ENCODE results near the gene MUCL1. TPM values are rescaled to one million over a fixed set of nuclear protein-coding genes. Genes with fewer than 3 reads are reported as not detected.

MUCL1 gene
- total RNA-seq, 1 donor from 2014 or later: not detected

- intact Hi-C loops (cut with micrococcal nuclease): no loop called here
Measured at GRCh38 chr12:54891717-54892478, 37.6 kb downstream of the MUCL1 start.

Other genes starting within 250 kb of the MUCL1 start
- gene LACRT, start 219.6 kb upstream of the MUCL1 start, total RNA-seq: not detected in 2 replicates
- not detected in 2 replicates for gene DCD, start 206.2 kb upstream of the MUCL1 start, total RNA-seq
- 147 and 155 TPM in 2 replicates for gene TESPA1, start 130.2 kb downstream of the MUCL1 start, total RNA-seq
- gene NEUROD4, start 165.5 kb downstream of the MUCL1 start, total RNA-seq: not detected in 2 replicates

All from T-helper 1 cell treated with Interleukin-12 subunit alpha and Interleukin-12 subunit beta and Interleukin-4 antibody, amounts not matched to agents 30 ng/mL and 1 ng/mL, for 36 hours (primary cell).